GM18861 (cell line): ENCODE results near the gene PLD2.
"Not testable (repeated sequence)": the region's sequence is repeated elsewhere in the genome, so short reads cannot be mapped to it uniquely, and the experiment has no call there.

Source experiments
- ATAC-seq: cut with Tn5 transposase; IDR thresholded peaks from one replicate; pipeline ENCODE4 v1.9.1; 2021; ENCODE audit not compliant: unreplicated experiment

PLD2 gene

GRCh38 chr17:4789951-4790704 lies 16.8 kb upstream of the PLD2 start:
- peak; percentile 87 for ATAC-seq

GRCh38 chr17:4790705-4791088 lies 16.3 kb upstream of the PLD2 start:
- no peak for ATAC-seq

- ATAC-seq, result no peak
These were observed 11.8 kb upstream of the PLD2 start for GRCh38 chr17:4795168-4795567.

- ATAC-seq, result no peak
These were observed 10.4 kb upstream of the PLD2 start for GRCh38 chr17:4796552-4796920.

GRCh38 chr17:4800462-4801196 lies 6.3 kb upstream of the PLD2 start:
- no peak for ATAC-seq

GRCh38 chr17:4802228-4802627 lies 4.7 kb upstream of the PLD2 start, which contains the start of gene C17orf114:
TSS of gene C17orf114 (minus strand) at chr17:4802328.
- ATAC-seq, result no peak

GRCh38 chr17:4806456-4806776 lies 536 bp upstream of the PLD2 start:
- no peak for ATAC-seq

- no peak for ATAC-seq
These were observed 839 bp downstream of the PLD2 start for GRCh38 chr17:4807605-4808377.

GRCh38 chr17:4808378-4808767 lies 1.4 kb downstream of the PLD2 start:
- no peak for ATAC-seq

GRCh38 chr17:4810696-4811290 lies 3.8 kb downstream of the PLD2 start:
- ATAC-seq, result no peak

GRCh38 chr17:4811471-4811870 lies 4.5 kb downstream of the PLD2 start:
- ATAC-seq, result no peak

GRCh38 chr17:4812690-4813089 lies 5.7 kb downstream of the PLD2 start:
- no peak for ATAC-seq

- ATAC-seq, result no peak
These were observed 8.2 kb downstream of the PLD2 start for GRCh38 chr17:4815043-4815675.

GRCh38 chr17:4816826-4817225 lies 9.9 kb downstream of the PLD2 start:
- ATAC-seq, result no peak

GRCh38 chr17:4818276-4818675 lies 11.3 kb downstream of the PLD2 start:
- ATAC-seq, result no peak

GRCh38 chr17:4822835-4823234 lies 15.9 kb downstream of the PLD2 start:
- ATAC-seq, result no peak

- no peak for ATAC-seq
These were observed 16.6 kb downstream of the PLD2 start for GRCh38 chr17:4823373-4824089.

GRCh38 chr17:4827399-4827798 lies 20.4 kb downstream of the PLD2 start:
- no peak for ATAC-seq

GRCh38 chr17:4832829-4833177 lies 25.9 kb downstream of the PLD2 start:
- ATAC-seq, result not testable (repeated sequence)

- peak; percentile 87 for ATAC-seq
These were observed 26.4 kb downstream of the PLD2 start, which contains the start of gene MINK1 for GRCh38 chr17:4833178-4833940. TSS of gene MINK1 (plus strand) at chr17:4833340. CDS start at chr17:4833584, 244 bp downstream.
